Body of pancreas (tissue), 4 donors: ENCODE measurements around the gene BEAN1. TPM values are rescaled to one million over a fixed set of nuclear protein-coding genes. Genes with fewer than 3 reads are reported as not detected.

Experiments used
- ATAC-seq: fragments of 150-250 bp; one replicate; pipeline ENCODE4 v1.9.1; 2016
- DNase-seq, 4 donors: peaks; one replicate each; pipeline ENCODE4 v3.0.0-alpha.2; 2019
- H3K27ac ChIP-seq, 4 donors: fragments of 200-600 bp; sonication (generic); 1 replicate in 3 of 4; 2 replicates in 1 of 4; pipeline versions ENCODE4 v1.5.1 to v1.6.1; 2016 to 2019; ENCODE audit warnings: mild to moderate bottlenecking in 1 of 4, mixed read lengths in 1 of 4, moderate library complexity in 1 of 4
- H3K27me3 ChIP-seq, 2 donors: fragments of 200-600 bp; sonication (generic); one replicate each; pipeline ENCODE4 v1.6.0; 2016; ENCODE audit warnings: mild to moderate bottlenecking in 1 of 2
- H3K36me3 ChIP-seq, 2 donors: fragments of 200-600 bp; sonication (generic); replicated peaks in 1 of 2; 2 replicates each; pipeline ENCODE4 v1.5.1; 2016; ENCODE audit warnings: low read depth in 2 of 2; ENCODE audit not compliant: insufficient read depth in 1 of 2
- H3K4me1 ChIP-seq: fragments of 200-600 bp; sonication (generic); one replicate; pipeline ENCODE4 v1.6.0; 2016
- H3K4me3 ChIP-seq, 2 donors: fragments of 200-600 bp; sonication (generic); 1 replicate in 1 of 2; 2 replicates in 1 of 2; pipeline ENCODE4 v1.5.1; 2016 to 2019
- H3K9me3 ChIP-seq, 3 donors: fragments of 200-600 bp; sonication (generic); 1 replicate in 2 of 3; 2 replicates in 1 of 3; pipeline ENCODE4 v1.5.1; 2016
- POLR2A ChIP-seq, 3 donors: fragments of 450-650 bp; IDR thresholded peaks; one replicate each; pipeline ENCODE4 v1.6.1; 2016; ENCODE audit warnings: antibody characterized with exemption in 3 of 3, mild to moderate bottlenecking in 2 of 3
- WGBS, 2 donors: methylation state at CpG; one replicate each; pipeline ENCODE4 v1.1.5; 2017; 5-methylcytosine and 5-hydroxymethylcytosine counted together
- intact Hi-C: fragments of 100-400 bp; cut with DNase I; formaldehyde crosslinking; loops from one replicate; pipeline ENCODE4 v1.15.1; 2023
- total RNA-seq, 2 donors: library from RNA; depleted of rRNA; stranded (reverse); fragments of >200 nt; gene quantifications; one replicate each; pipeline ENCODE4 v1.1.0, GENCODE V29; 2016
- TF ChIP-seq, protein P1 (sequence below), 7 experiments: fragments of 450-650 bp in 4 of 7; fragments of 200-600 bp in 3 of 7; sonication (generic) in 3 of 7; IDR thresholded peaks; one replicate each; pipeline ENCODE4 v1.5.1; 2016 to 2019; ENCODE audit warnings: antibody characterized with exemption in 7 of 7

Gene BEAN1
- total RNA-seq, 2 donors from 2014 or later, result not detected

- intact Hi-C loops, result loop anchor here (5.0 to 10.0 kb wide), 3 partner anchors 80 to 462 kb away; partner anchors contain the start of gene CMTM3
- ATAC-seq, result no peak
- 64 to 73% methylated on average over 2 of the region's 2 CpGs for WGBS, 2 donors
- TF ChIP-seq, protein P1, sequence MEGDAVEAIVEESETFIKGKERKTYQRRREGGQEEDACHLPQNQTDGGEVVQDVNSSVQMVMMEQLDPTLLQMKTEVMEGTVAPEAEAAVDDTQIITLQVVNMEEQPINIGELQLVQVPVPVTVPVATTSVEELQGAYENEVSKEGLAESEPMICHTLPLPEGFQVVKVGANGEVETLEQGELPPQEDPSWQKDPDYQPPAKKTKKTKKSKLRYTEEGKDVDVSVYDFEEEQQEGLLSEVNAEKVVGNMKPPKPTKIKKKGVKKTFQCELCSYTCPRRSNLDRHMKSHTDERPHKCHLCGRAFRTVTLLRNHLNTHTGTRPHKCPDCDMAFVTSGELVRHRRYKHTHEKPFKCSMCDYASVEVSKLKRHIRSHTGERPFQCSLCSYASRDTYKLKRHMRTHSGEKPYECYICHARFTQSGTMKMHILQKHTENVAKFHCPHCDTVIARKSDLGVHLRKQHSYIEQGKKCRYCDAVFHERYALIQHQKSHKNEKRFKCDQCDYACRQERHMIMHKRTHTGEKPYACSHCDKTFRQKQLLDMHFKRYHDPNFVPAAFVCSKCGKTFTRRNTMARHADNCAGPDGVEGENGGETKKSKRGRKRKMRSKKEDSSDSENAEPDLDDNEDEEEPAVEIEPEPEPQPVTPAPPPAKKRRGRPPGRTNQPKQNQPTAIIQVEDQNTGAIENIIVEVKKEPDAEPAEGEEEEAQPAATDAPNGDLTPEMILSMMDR (IDR thresholded peaks at IDR 0.05), result no peak
- no peak for TF ChIP-seq POLR2A (IDR thresholded peaks at IDR 0.05)
- H3K36me3 ChIP-seq, result no peaks in the 10 kb centered on the region
- H3K4me1 ChIP-seq, result peaks cover 7% of the 10 kb centered on the region
- H3K27me3 ChIP-seq, result no peaks in the 10 kb centered on the region
- H3K9me3 ChIP-seq, result no peaks in the 10 kb centered on the region
- no peak for DNase-seq
- H3K4me3 ChIP-seq, result no peak overlapping the region
- no peak overlapping the region for H3K27ac ChIP-seq
These were observed 21.9 kb upstream of the BEAN1 start for GRCh38 chr16:66405057-66405783.

GRCh38 chr16:66406534-66407221 lies 20.4 kb upstream of the BEAN1 start:
- Histone ChIP-seq H3K9me3 (no peaks in the 10 kb centered on the region), H3K4me1 (peaks cover 7% of the 10 kb centered on the region), H3K36me3 (no peaks in the 10 kb centered on the region), H3K4me3 (no peak overlapping the region), H3K27ac (no peak overlapping the region), H3K27me3 (no peaks in the 10 kb centered on the region)
- peak in 1 of 3 donors; percentile 7 for TF ChIP-seq POLR2A (IDR thresholded peaks at IDR 0.05)
- TF ChIP-seq, protein P1 (IDR thresholded peaks at IDR 0.05), result peak; percentile 72 to 90 (median 87)
- DNase-seq (peak; percentile 82 to 87 (median 84)), ATAC-seq (peak; percentile 88)
- intact Hi-C loops, result loop anchor here (5.0 to 10.0 kb wide), 3 partner anchors 78 to 461 kb away; partner anchors contain the start of gene CMTM3
- WGBS, 2 donors, result 1% methylated on average over 15 to 35 of the region's 35 CpGs

DNA sequence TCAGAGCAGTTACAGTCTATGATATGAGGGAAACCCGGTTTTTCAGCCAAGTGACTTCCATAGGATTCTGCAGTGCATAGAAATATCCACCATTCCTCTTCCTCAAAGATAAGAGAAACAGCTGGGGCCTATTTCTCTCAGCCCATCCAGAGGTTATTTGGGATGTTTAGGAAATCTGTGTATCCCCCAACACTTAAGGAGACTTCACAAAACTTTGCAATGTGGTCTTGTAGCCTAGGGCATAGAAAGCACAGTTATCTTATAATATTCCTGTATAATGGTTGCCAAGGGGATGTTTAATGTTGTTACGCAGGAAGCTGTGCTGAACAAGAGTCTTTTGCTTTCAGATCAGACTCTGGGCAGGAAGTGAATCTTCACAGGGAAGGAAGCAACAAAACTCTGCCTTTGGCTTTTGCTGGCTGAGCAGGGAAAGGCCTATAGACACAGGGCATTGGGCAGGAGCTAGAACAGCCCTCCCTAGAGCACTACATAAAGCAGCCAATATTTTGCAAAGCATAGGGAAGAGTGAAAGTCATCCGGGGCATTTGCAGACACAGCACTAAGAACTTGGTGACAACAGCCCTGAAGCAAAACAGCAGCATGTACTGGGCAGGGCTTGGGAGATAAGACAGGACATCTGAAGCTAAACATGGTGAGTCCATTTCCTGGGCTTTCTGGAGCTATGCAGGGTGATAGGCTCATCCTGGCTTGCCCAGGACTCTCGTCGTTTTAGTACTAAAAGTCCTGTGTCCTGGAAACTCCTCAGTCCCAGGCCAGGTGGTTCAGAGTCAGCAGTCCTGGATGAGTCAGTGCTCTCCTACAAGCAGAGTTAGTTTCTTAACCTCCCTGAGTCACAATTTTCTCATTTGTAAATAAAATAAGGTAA lies 18.7 kb upstream of the BEAN1 start:
- intact Hi-C loops, result loop anchor here (5.0 to 10.0 kb wide), 3 partner anchors 76 to 459 kb away; partner anchors contain the start of gene CMTM3
- no peak overlapping the region for H3K4me3 ChIP-seq
- 28 to 67% methylated on average over 5 of the region's 5 CpGs for WGBS, 2 donors

GRCh38 chr16:66409156-66409555 lies 17.9 kb upstream of the BEAN1 start:
- Histone ChIP-seq H3K9me3 (no peaks in the 10 kb centered on the region), H3K36me3 (no peaks in the 10 kb centered on the region), H3K27ac (no peak overlapping the region), H3K4me1 (peaks cover 7% of the 10 kb centered on the region), H3K4me3 (no peak overlapping the region), H3K27me3 (no peaks in the 10 kb centered on the region)
- no peak for ATAC-seq
- DNase-seq, result no peak
- WGBS, 2 donors, result 61 to 65% methylated on average over 5 of the region's 5 CpGs
- intact Hi-C loops, result loop anchor here (5.0 to 10.0 kb wide), 3 partner anchors 76 to 458 kb away; partner anchors contain the start of gene CMTM3
- no peak for TF ChIP-seq POLR2A (IDR thresholded peaks at IDR 0.05)
- TF ChIP-seq, protein P1 (IDR thresholded peaks at IDR 0.05), result no peak

More for the DNA sequence above, 18.7 kb upstream of the BEAN1 start:
- H3K4me1 ChIP-seq, result peaks cover 7% of the 10 kb centered on the region
- DNase-seq (peak in 1 of 4 donors; percentile 16), ATAC-seq (no peak)
- H3K9me3 ChIP-seq, result no peaks in the 10 kb centered on the region
- H3K36me3 ChIP-seq, result no peaks in the 10 kb centered on the region
- peak overlapping the region in 2 of 4 donors; percentile 4 to 13 for H3K27ac ChIP-seq
- TF ChIP-seq, protein P1 (IDR thresholded peaks at IDR 0.05), result no peak
- TF ChIP-seq POLR2A (IDR thresholded peaks at IDR 0.05), result no peak
- H3K27me3 ChIP-seq, result no peaks in the 10 kb centered on the region
